Renal cortex interstitium (tissue), 15 donors: Measurements from ENCODE around the gene SIGLEC15. TPM values are rescaled to one million over a fixed set of nuclear protein-coding genes. Genes with fewer than 3 reads are reported as not detected.

Experiments used
- DNase-seq, 11 donors: peaks; one replicate each; pipeline ENCODE4 v3.0.0-alpha.2; 2013; ENCODE audit warnings: low read depth in 9 of 11, low spot score in 4 of 11; ENCODE audit errors: extremely low read depth in 1 of 11
- long read RNA-seq, 16 experiments: transcript quantifications; one replicate each; lab custom pipeline, GENCODE V29; 2026
- polyA plus RNA-seq, 3 donors: library from polyadenylated mRNA; unstranded; fragments of 120-200 nt; gene quantifications; one replicate each; pipeline ENCODE4 v1.2.1, GENCODE V29; 2013; ENCODE audit not compliant: insufficient read length in 3 of 3

The SIGLEC15 gene, protein sequence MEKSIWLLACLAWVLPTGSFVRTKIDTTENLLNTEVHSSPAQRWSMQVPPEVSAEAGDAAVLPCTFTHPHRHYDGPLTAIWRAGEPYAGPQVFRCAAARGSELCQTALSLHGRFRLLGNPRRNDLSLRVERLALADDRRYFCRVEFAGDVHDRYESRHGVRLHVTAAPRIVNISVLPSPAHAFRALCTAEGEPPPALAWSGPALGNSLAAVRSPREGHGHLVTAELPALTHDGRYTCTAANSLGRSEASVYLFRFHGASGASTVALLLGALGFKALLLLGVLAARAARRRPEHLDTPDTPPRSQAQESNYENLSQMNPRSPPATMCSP
- polyA plus RNA-seq: under 1 TPM; 0.33 to 0.64 (median 0.33) TPM
- long read RNA-seq, donor 1: 0 reads
- long read RNA-seq, donor 2: 0 reads
- long read RNA-seq, donor 3: 0 reads
- long read RNA-seq, donor 4: 0 reads
- long read RNA-seq, donor 5: 0 reads
- long read RNA-seq, donor 6: 0 reads
- long read RNA-seq, donor 7: 0 reads
- long read RNA-seq, donor 8: 0 reads
- long read RNA-seq, donor 9, partial matches to known transcripts: 0 of 1 reads
- long read RNA-seq, donor 9, other reads (novel, unspliced or antisense): 0 of 1 reads
- long read RNA-seq, donor 10: 0 reads
- long read RNA-seq, donor 11: 0 reads
- long read RNA-seq, donor 12: 0 reads
- long read RNA-seq, donor 13: 0 reads
- long read RNA-seq, donor 14: 0 reads
- long read RNA-seq, donor 15: 0 reads
- long read RNA-seq, donor 16: 0 reads

DNA sequence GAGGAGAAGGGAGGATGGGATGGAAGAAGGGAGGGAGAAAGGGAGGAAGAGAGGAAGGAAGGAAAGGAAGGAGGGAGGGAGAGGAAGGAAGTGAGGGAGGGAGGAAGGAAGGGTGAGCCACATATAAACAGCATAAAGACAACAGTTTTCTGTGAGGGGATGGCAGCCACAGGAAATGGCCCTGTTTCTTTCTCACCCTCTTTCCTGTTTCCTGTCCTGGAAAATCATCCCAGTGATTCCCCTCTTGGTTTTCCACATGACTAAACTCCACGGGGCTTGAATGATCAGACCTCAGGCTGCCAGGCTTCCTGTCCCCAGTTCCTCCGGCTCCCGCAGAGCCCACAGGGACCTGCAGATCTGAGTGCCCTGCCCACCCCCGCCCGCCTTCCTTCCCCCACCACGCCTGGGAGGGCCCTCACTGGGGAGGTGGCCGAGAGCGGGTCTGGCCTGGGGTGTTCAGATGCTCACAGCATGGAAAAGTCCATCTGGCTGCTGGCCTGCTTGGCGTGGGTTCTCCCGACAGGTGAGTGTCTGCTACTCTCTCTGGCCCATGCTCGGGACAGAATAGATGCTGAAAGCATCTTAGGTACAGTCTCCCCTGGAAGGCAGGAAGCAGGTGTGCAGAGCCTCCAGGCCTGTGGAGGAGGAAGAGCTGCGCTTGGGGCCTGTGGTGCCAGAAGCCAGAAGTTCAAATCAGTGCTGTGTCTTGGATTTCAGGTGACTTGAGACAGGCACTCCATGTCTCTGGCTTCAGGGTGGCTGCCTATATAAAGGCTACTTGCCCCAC lies at the start of gene SIGLEC15:
Gene SIGLEC15, plus strand, starts transcription at position 418 of the 787 bp plus-strand sequence. Its CDS starts 54 bp downstream, at position 472.
- no peak for DNase-seq

DNA sequence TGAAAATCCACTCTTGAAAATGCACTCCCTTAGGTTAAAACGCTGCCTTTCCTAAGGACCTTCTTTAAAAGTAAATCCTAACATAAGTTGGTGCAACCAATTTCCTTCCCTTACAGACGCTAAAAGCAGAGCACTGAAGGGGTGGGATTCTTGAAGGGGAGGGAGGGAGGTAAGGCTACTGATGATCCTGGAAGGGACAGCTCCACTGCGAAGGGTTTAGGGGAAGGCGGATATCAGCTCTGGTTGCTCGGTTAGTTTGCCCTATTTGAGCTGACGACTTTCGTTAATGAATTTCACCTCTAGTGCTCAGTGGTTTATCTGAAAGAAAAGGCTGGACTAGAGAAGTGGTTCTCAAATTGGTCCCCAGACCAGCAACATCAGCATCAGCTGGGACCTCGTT lies 49.7 kb upstream of the SIGLEC15 start:
- DNase-seq: no peak

DNA sequence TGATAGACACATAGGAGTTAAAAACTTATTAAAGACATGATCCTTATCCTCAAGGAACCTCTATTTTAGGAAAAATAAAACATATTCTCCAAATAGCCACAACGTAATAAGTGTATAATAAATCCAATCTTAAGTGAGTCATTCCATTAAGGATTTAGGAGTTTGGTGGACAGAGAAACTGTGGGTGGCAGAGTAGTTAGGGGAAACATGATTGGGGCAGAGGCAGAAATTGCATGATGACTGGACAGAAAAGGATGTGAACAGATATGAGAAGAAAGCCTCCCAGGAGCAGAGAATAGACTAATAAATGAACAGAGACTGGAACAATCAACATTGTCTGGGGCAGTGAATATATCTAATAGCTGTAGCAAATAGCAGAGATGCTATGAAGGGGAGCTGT lies 48.1 kb upstream of the SIGLEC15 start:
- no peak for DNase-seq

DNA sequence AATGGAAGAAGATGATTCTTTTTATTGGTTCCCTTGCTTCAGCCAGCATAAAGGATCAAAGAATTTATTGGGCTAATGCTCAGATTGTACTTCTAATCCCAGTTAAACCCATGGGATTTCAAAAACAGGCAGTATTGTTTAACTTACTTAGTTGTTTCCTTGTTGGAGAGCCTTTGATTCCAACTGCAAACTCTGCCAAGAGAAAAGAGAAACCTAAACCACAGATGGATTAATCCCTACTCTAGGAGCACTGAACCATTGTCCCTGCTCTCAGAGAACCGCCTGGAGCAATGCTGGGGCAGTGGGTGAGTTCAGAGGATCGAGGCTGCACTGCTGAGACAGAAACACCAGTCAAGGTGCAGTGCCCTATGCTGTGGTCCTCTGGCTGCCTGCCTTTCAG lies 44.9 kb upstream of the SIGLEC15 start:
- no peak for DNase-seq

DNA sequence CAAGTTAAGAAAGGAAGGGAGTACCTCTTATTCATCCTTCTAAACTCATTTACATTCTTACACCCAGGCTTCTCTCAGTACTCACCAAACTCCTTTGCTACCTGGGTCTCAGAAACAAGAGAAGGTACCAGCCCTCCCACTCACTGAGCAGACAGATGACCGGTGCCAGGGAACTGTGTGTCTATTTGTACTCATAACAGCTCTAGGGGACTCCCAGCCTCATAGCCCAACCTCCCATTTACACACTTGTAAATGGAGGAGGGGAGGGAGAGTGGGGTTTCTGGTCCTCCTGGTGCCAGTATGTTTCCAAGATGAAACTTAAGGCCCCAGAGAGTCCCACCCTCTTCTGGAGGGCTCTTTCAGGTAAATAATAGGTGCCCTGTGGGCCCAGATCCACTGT lies 42.8 kb upstream of the SIGLEC15 start:
- no peak for DNase-seq

DNA sequence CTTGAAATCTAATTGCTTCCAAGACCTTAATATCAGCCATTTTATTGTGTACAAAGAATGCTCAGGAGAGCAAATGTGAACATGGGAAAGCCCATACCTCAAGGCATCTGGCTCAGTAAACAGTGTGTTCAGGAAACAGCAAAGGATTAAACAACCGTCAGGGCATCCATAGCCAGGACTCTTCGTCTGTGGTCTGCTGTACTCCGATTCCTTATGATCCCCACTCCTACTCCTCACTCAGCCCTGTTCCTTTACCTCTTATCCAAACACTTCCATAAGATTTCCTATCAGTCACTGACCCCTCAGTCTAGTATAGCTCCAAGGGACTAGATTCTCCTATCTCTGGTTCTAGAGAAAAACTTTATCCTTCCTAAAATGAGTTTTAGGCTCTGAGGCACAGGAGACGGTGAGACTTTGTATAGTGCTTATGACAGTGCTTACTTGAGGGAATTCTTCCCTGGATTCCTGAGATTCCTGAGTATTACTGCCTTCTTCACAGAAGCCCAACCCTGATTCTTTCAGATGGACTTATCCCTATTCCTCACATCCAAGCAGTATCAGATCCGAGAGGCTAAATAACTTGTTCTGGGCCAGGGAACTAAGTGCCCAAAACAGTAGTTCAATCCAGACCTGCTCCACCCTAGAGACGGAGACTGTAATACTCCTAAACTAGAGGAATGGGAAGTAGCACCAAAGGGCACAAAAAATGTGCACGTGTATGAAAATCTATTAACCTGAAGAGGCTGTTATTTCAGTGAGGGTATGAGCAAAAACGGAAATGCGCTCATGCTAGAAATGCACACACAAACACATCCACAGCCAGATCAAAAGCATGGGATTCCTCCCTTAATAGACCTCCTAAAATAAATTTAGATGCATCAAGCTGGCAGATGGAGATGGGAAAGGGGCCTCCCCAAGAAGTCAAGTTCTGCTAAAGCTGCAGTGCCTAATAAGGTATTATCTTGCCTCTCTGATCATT lies 42.1 kb upstream of the SIGLEC15 start:
- no peak for DNase-seq

DNA sequence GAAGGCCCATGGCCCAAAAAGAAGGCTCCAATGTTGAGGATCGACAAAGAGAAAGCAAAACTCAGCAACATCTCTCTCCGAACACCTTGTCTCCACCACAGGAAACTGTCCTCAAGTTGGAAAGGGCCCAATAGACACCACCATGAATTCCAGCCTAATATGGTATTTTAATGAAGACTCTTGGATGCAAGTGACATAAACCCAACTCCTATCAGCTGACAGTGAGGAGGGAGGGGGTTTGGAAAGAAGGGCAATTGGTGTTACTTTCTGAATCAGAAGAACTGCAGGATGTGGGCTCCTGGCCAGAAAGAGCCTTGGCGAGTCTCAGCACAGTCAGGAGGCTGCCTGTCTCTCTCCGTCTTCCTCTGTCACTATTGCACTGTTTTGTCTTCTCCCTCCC lies 40.3 kb upstream of the SIGLEC15 start:
- DNase-seq: no peak

DNA sequence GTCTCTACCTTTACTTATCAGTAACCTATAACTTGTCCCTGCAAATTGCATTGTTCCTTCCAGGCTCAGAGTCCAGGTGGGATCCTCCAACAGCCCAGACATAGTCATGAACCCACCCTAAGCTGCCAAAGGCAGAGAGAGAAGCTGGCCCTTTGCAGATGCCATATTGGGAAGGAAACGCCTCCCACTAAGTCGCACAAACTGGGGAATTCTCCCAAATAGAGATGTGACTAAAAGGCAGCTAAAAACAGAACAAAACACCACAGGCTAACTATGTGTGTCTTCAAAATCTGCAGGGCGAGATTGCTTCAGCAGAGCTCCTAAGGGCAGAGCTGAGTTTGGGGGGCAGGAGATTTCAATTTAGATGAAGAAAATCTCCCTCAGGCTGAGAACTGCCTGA lies 38.5 kb upstream of the SIGLEC15 start:
- DNase-seq: no peak

DNA sequence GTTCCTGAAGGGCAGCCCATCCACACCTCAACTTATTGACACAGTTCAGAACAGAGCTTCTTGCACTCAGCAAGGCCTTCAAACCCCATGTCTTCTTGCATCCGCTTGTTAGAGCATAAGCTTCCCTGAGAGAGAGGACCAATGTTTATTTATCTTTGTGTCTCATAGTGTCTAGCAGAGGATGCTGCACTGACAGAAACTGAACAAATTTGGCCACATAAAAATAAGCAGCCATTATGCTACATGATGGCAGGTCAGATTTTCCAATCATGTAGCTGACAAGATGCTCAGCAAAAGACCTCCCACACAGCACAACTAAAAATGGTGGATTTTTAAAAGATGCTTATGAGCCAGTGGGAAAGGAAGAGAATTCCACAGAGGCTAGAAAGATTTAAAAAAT lies 38.1 kb upstream of the SIGLEC15 start:
- no peak for DNase-seq

DNA sequence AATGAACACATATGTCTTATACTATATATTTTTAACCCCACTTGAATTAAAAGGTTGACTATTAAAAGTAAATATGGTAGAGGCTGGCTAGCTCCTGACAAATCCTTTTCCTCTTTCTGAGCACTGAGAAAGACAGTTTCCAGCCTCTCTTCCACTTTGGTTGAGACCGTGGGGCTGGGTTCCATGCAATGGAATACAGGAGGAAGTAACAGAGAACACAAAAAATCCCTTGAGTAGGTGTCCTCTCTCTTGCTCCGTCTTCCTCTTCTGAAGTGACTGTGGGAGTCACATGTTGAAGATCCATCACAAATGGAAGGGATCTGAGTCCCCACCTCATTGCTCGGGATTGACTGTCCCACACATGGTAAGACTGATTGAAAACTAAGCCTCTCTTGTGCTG lies 36.6 kb upstream of the SIGLEC15 start:
- no peak for DNase-seq

DNA sequence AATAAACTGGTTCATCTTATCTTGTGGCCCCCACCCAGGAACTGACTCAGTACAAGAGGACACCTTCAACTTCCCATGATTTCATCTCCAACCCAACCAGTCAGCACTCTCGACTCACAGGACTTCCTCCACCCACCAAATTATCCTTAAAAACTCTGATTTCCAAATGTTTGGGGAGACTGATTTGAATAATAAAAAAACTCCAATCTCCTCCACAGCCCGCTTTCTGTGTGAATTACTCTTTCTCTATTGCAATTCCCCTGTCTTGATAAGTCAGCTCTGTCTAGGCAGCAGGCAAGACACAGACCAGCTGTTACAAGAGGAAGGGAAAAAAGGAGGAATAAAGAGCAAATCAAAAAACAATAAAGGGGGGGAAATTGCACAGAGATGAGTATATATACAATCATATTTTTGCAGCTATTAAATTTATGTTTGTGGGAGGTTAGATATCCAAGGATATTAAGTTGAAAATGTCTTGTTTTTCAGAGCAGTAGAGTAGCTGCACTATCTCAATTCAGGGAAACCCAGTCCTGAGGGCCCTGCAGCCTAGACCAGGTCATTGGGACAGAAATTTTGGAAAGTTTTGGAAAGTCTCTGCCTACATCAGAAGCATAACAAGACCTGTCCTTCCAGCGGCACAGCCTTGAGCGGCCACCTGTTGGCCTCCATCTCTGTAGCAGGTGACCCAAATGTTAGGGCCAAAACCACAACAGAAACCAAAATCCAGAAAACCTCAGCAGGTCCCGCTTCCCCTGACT lies 32.8 kb upstream of the SIGLEC15 start:
- DNase-seq: no peak

DNA sequence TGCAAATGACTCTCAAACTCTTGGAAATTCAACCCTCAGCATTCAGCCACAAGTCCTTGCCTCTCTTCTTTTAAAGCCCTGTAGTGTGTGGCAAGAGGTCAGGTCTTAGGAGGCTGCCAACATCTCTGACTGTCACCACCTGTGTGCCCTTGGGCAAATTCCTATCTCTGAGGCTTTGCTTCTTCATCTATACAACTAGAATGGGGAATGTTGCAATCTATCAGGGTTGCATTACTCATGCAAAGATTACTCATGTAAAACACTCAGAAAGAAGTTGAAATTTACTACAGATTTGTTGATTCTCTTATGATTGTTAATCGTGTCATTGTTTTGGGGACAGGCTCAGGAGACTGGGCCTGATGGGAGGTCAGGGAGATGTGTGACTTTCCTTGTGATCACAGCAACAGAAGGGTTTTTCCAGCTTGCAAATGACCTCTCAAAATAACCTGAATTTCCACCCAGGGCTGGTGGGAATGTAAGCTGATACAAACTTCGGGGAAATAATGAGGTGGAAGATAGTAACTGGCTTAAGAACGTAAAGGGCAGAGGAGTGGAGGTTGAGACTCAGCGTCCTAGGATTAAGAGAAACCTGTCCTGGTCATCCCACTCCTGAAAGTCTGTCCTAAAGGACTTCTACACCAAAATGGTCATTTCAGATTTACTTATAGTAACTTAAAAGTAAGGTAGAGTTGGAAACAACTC lies 32.1 kb upstream of the SIGLEC15 start:
- DNase-seq: no peak

DNA sequence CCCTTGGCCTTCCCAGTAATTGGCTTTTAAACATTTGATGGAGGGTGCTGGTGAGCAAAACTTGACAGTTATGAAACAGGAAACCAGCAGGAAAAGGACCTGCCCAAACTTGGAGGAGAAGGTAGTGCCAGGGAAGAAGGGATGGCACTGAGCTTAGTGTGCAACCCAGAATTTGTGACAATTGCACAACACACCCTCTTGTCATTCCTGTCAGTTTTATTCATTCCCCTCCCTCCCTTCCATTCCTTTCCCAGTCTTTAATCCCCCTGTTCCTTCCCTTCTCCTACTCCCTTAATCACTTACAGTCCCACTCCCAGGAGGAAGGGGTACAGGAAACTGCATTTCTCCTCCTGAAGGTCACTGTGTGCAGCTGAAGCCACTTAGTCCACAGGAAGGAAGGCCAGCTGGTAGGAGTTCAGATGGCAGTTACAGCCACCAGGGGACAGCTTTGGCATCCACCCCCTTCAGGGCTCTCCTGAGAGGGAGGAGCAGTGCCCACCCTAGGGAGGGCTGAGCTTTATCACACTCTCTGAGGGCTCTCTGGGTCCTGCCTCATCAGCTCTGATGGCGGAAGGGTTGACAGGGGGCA lies 24.0 kb upstream of the SIGLEC15 start:
- no peak for DNase-seq

DNA sequence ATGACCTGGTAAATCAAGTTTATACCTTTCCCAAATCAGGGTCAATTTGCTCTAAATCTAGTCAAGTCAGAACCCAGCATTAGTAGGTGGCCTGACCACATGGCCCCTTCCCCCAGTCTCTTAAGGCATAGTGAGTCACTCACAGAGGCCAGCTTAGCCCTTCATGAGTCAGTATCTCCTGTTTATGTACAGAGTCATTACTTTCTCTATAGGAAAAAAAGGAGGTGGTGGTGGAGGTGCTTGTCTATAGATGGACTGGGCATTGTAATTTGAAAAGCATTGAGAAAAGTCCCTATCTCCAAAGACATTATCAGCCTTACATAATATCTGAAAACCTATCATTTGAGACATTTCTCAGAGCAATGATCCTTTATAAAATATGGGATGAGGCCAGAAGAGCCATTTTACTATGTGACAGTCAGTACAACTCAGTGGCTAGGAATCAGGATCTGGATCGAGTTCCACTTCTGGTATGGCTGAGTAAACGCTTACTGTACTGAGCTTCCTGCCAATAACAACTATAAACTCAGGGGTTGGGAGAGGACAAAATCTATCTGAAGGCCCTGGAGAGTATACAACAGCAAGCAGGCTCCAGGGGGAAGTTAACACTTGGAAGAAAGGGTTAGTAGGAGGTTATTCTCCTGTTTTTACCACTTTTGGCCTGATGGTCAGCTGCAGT lies 22.5 kb upstream of the SIGLEC15 start:
- DNase-seq: no peak

DNA sequence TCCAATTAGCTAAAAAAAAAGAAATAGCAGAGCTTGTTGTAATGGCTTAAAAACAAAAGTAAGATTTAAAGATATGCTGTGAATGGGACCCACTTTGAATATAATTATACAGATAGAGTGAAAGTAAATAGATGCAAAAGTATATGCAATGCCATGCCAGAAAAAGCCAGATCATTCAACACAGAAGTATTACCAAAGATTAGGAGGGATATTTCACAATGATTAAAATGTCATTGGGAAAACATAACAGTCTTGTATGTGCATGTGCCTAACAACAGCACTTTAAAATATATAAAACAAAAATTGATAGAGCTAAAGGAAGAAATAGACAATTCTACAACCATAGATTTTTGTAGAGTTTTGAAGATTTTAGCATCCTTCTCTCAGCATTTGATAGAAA lies 19.9 kb upstream of the SIGLEC15 start:
- no peak for DNase-seq

DNA sequence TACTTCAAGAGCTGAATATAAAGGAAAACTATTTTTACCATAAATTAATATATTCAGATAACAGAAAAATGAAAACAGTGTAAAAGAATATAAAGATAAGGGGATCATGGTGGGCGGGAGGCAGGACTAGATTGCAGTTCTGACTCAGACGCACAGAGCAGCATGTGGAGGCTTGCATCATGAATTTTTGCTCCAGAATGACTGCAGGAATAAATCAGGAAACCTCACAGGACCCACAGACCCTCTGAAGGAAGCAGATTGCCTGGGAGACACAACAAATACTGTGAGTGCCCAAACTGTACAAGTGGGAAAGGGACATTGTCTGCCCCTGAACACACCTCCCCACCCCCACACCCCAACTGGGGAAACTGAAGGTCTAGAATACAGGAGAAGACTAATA lies 19.2 kb upstream of the SIGLEC15 start:
- no peak for DNase-seq
